HCT116 (cell line): ENCODE results near the gene BLID.

ENCODE experiments used
- CTCF ChIP-seq, 3 experiments: fragments of 200-600 bp in 1 of 3; sonication (generic) in 1 of 3; IDR thresholded peaks in 2 of 3; conservative IDR thresholded peaks in 1 of 3; 2 replicates each; pipeline ENCODE4 v1.5.1; 2012 to 2017; ENCODE audit warnings: low read depth in 2 of 3, low read length in 2 of 3, antibody characterized with exemption in 1 of 3, borderline replicate concordance in 1 of 3, control low read depth in 1 of 3, mild to moderate bottlenecking in 1 of 3, mixed read lengths in 1 of 3, mixed run types in 1 of 3, moderate library complexity in 1 of 3; ENCODE audit not compliant: insufficient read depth in 1 of 3
- EZH2 ChIP-seq: fragments of 200-600 bp; sonication (generic); IDR thresholded peaks from 2 replicates; pipeline ENCODE4 v1.6.1; 2017; ENCODE audit warnings: antibody characterized with exemption, mixed run types
- POLR2A ChIP-seq: IDR thresholded peaks from 2 replicates; pipeline ENCODE4 v1.7.0; 2011; ENCODE audit warnings: borderline replicate concordance; ENCODE audit not compliant: insufficient read depth, insufficient read length; ENCODE audit errors: extremely low read depth
- SRF ChIP-seq: IDR thresholded peaks from 2 replicates; pipeline ENCODE4 v1.6.1; 2012; ENCODE audit warnings: low read depth
- TCF7L2 ChIP-seq: IDR thresholded peaks from 2 replicates; pipeline ENCODE4 v1.7.0; 2011; ENCODE audit warnings: borderline replicate concordance, inconsistent platforms; ENCODE audit not compliant: insufficient read depth, insufficient read length; ENCODE audit errors: extremely low read depth

DNA sequence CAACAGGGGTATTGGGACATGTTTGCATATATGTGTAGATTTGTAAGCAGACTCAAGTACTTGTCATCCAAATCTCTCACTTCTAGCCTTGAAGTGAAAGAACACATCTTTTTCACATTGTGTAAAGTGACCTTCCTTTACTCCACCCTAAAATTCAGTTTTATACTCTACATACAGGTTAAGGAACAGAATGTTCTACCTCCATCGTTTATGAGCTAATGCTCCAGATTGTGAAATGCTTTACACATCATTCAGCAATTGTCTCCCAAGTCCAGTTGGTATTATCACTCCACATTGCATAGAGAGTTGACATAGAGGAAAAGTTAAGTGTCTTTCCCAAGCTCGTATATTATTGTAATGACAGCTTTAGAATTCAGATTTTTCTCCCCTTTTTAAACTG is 46.1 kb upstream of the BLID start:
- no peak for TF ChIP-seq SRF
- no peak for TF ChIP-seq POLR2A
- TF ChIP-seq CTCF (IDR thresholded peaks at IDR 0.05 in 2 of 3, conservative IDR thresholded peaks at IDR 0.05 in 1 of 3; ENCODE audit: borderline replicate concordance in 1 of 3, insufficient read depth in 1 of 3, low read depth in 2 of 3, low read length in 2 of 3) = no peak
- no peak for TF ChIP-seq TCF7L2
- no peak for TF ChIP-seq EZH2
